ENCODE results near the gene CXCL13. TPM values are rescaled to one million over a fixed set of nuclear protein-coding genes. Genes with fewer than 3 reads are reported as not detected.

Gene CXCL13
- total and polyA plus RNA-seq, 2 of the 13 experiments (the other 11 are each of a cell fraction or from before 2014, with no cell fraction given), result not detected

DNA sequence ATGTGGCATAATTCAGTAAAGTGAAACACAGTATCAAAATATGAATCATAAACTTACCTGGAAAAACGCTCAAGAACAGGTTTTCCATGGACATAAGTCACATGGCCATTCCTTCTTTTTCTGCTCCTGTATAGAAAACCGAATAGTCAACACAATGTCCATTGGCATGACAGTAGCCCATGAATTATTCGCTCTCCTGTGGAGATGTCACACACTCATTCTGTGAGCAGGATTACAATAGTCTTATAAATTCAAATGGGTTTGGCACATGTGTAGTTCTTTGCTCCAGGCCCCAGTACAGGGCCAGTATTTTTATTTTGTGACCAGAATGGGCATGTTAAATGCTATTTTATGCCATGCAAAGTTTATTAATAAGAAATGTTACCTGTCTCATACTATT lies 15.1 kb upstream of the CXCL13 start:
- Histone ChIP-seq H3K4me2 (ENCODE audit: low read depth, low read length) (no peak overlapping the region), H2AFZ (ENCODE audit: low read length) (no peak overlapping the region), H3K27ac (ENCODE audit: extremely low read length, insufficient read depth, low read length) (no peak overlapping the region), H3K27me3 (ENCODE audit: control insufficient read depth in 1 of 2, insufficient read depth in 2 of 2, low read length in 2 of 2) (no peaks in the 10 kb centered on the region; a peak in 1 of 5 replicates), H3K79me2 (ENCODE audit: insufficient read depth, low read length) (no peaks in the 10 kb centered on the region), H3K4me3 (replicated peaks in 1 of 3; ENCODE audit: insufficient read depth in 1 of 3, low read depth in 2 of 3, low read length in 3 of 3) (no peak overlapping the region), H3K9me3 (ENCODE audit: low read length) (no peaks in the 10 kb centered on the region), H3K36me3 (replicated peaks in 1 of 2; ENCODE audit: control insufficient read depth in 1 of 2, insufficient read depth in 2 of 2, low read length in 2 of 2) (no peaks in the 10 kb centered on the region), H3K4me1 (ENCODE audit: insufficient read depth, low read length) (no peaks in the 10 kb centered on the region), H3K9ac (ENCODE audit: insufficient read depth, low read depth, low read length) (no peak overlapping the region), H4K20me1 (ENCODE audit: insufficient read depth, low read length) (no peaks in the 10 kb centered on the region)
- no peak for TF ChIP-seq ASH2L (IDR thresholded peaks at IDR 0.05; ENCODE audit: insufficient read length, low read depth, low read length)
- intact Hi-C loops (cut with micrococcal nuclease; ENCODE audit: unreplicated experiment), result no loop called here
- no TSS peak for BruUV-seq (replicated peaks)
- no peak for FAIRE-seq
- POLR2A ChIA-PET, result no interaction called here
- in situ Hi-C loops (cut with HindIII; ENCODE audit: extremely low pct_ligation_motif_present, low pct_unique_long_range_greater_than_20kb), result loop anchor here (10.0 kb wide), 1 partner anchor 206 kb away; no protein-coding TSS in a partner anchor
- no peak for ATAC-seq
- no peak for DNase-seq (ENCODE audit: low spot score)
- WGBS (ENCODE audit: low lambda C conversion rate), result 56% methylated on average over 3 of the region's 3 CpGs
- CTCF ChIA-PET (ENCODE audit: low intra/inter-chr PET ratio, low total read pairs), result no interaction called here

DNA sequence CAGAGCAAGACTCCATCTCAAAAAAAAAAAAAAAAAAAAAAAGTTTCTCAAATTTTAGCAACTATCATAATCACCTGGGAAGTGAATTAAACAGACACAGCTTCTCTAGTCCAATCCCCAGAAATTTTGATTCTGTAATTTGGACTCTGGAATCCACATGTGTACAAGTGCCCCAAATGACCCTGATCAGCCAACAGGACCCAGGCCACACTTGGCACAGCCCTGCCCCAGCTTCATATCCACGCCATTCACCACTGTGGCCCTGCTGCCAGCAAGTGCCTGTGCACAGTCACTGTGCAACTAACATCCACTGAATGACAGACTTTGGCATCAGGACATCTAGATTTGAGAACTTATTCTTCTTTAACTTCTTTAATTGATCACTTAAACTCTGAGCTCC lies 14.1 kb upstream of the CXCL13 start:
- DNase-seq (ENCODE audit: low spot score) (no peak), FAIRE-seq (no peak), ATAC-seq (no peak)
- H2AFZ ChIP-seq (ENCODE audit: low read length), result no peak overlapping the region
- no peaks in the 10 kb centered on the region for H4K20me1 ChIP-seq (ENCODE audit: insufficient read depth, low read length)
- no peak overlapping the region for H3K9ac ChIP-seq (ENCODE audit: insufficient read depth, low read depth, low read length)
- in situ Hi-C loops (cut with HindIII; ENCODE audit: extremely low pct_ligation_motif_present, low pct_unique_long_range_greater_than_20kb) (loop anchor here (10.0 kb wide), 1 partner anchor 207 kb away; no protein-coding TSS in a partner anchor), intact Hi-C loops (cut with micrococcal nuclease; ENCODE audit: unreplicated experiment) (no loop called here)
- no peaks in the 10 kb centered on the region; a peak in 1 of 5 replicates for H3K27me3 ChIP-seq (ENCODE audit: control insufficient read depth in 1 of 2, insufficient read depth in 2 of 2, low read length in 2 of 2)
- ChIA-PET CTCF (ENCODE audit: low intra/inter-chr PET ratio, low total read pairs) (no interaction called here), POLR2A (no interaction called here)
- no peak overlapping the region for H3K4me3 ChIP-seq (replicated peaks in 1 of 3; ENCODE audit: insufficient read depth in 1 of 3, low read depth in 2 of 3, low read length in 3 of 3)
- H3K4me1 ChIP-seq (ENCODE audit: insufficient read depth, low read length), result no peaks in the 10 kb centered on the region
- H3K4me2 ChIP-seq (ENCODE audit: low read depth, low read length), result no peak overlapping the region
- H3K27ac ChIP-seq (ENCODE audit: extremely low read length, insufficient read depth, low read length), result no peak overlapping the region
- TF ChIP-seq FOXA1 (IDR thresholded peaks at IDR 0.05) (no peak), FOXA1 (CRISPR knock-in tag; IDR thresholded peaks at IDR 0.05) (no peak)
- no peaks in the 10 kb centered on the region for H3K79me2 ChIP-seq (ENCODE audit: insufficient read depth, low read length)
- WGBS (ENCODE audit: low lambda C conversion rate), result 38% methylated on average over 1 of the region's 1 CpG
- BruUV-seq (replicated peaks), result no TSS peak
- H3K9me3 ChIP-seq (ENCODE audit: low read length), result no peaks in the 10 kb centered on the region
- H3K36me3 ChIP-seq (replicated peaks in 1 of 2; ENCODE audit: control insufficient read depth in 1 of 2, insufficient read depth in 2 of 2, low read length in 2 of 2), result no peaks in the 10 kb centered on the region
